H9 (cell line): ENCODE results near the gene CRHR2. TPM values are rescaled to one million over a fixed set of nuclear protein-coding genes. Genes with fewer than 3 reads are reported as not detected.

Experiments
- DNase-seq: peaks from one replicate; pipeline ENCODE4 v3.0.0-alpha.2; 2017
- H2AFZ ChIP-seq: one replicate; pipeline ENCODE4 v1.6.1; 2013; ENCODE audit warnings: mild to moderate bottlenecking, low read length, control low read depth, moderate library complexity
- H2AK5ac ChIP-seq: 2 replicates; pipeline ENCODE4 v1.6.1; 2013; ENCODE audit warnings: low read length, control low read depth, mixed read lengths; ENCODE audit not compliant: insufficient read length
- H2BK120ac ChIP-seq: one replicate; pipeline ENCODE4 v1.6.1; 2013; ENCODE audit warnings: low read depth, mild to moderate bottlenecking, low read length, control low read depth, inconsistent platforms; ENCODE audit not compliant: poor library complexity, severe bottlenecking
- H2BK12ac ChIP-seq: 2 replicates; pipeline ENCODE4 v1.6.1; 2013; ENCODE audit warnings: low read length, control low read depth, mixed read lengths, low read depth; ENCODE audit not compliant: insufficient read length
- H2BK15ac ChIP-seq: 2 replicates; pipeline ENCODE4 v1.6.1; 2013; ENCODE audit warnings: low read depth, low read length, control low read depth
- H2BK20ac ChIP-seq: one replicate; pipeline ENCODE4 v1.6.1; 2013; ENCODE audit warnings: low read depth, mild to moderate bottlenecking, low read length, control low read depth, inconsistent platforms; ENCODE audit not compliant: poor library complexity, severe bottlenecking
- H2BK5ac ChIP-seq: 2 replicates; pipeline ENCODE4 v1.6.1; 2013; ENCODE audit warnings: low read length, control low read depth, mixed read lengths; ENCODE audit not compliant: insufficient read length
- H3K14ac ChIP-seq: 2 replicates; pipeline ENCODE4 v1.6.1; 2013; ENCODE audit warnings: low read length, control low read depth; ENCODE audit not compliant: insufficient read depth
- H3K18ac ChIP-seq: 2 replicates; pipeline ENCODE4 v1.6.1; 2013; ENCODE audit warnings: low read depth, mild to moderate bottlenecking, mixed read lengths, low read length, control low read depth; ENCODE audit not compliant: insufficient read length
- H3K23ac ChIP-seq: 2 replicates; pipeline ENCODE4 v1.6.1; 2013; ENCODE audit warnings: low read length, control low read depth, mixed read lengths, low read depth; ENCODE audit not compliant: insufficient read length
- H3K23me2 ChIP-seq: 2 replicates; pipeline ENCODE4 v1.6.1; 2013; ENCODE audit warnings: low read depth, mild to moderate bottlenecking, mixed read lengths, low read length, control low read depth; ENCODE audit not compliant: insufficient read length, poor library complexity, severe bottlenecking
- H3K27ac ChIP-seq: 2 replicates; pipeline ENCODE4 v1.5.1; 2013; ENCODE audit warnings: low read length, control low read depth, mixed read lengths, low read depth; ENCODE audit not compliant: insufficient read length
- H3K27me3 ChIP-seq: 2 replicates; pipeline ENCODE4 v1.6.1; 2013; ENCODE audit warnings: low read length, control low read depth, inconsistent platforms; ENCODE audit not compliant: insufficient read depth
- H3K4ac ChIP-seq: 2 replicates; pipeline ENCODE4 v1.6.1; 2013; ENCODE audit warnings: low read depth, mild to moderate bottlenecking, control low read depth, inconsistent platforms, low read length, moderate library complexity
- H3K4me1 ChIP-seq: 2 replicates; pipeline ENCODE4 v1.6.1; 2013; ENCODE audit warnings: low read length, control low read depth, inconsistent platforms; ENCODE audit not compliant: insufficient read depth
- H3K4me2 ChIP-seq: 2 replicates; pipeline ENCODE4 v1.6.1; 2013; ENCODE audit warnings: low read length, control low read depth, mixed read lengths; ENCODE audit not compliant: insufficient read length, insufficient read depth
- H3K56ac ChIP-seq: 2 replicates; pipeline ENCODE4 v1.6.1; 2013; ENCODE audit warnings: low read depth, mild to moderate bottlenecking, mixed read lengths, low read length, control low read depth; ENCODE audit not compliant: insufficient read length
- H3K79me1 ChIP-seq: 2 replicates; pipeline ENCODE4 v1.6.1; 2013; ENCODE audit warnings: low read depth, mild to moderate bottlenecking, moderate library complexity, low read length, control low read depth, inconsistent platforms; ENCODE audit not compliant: insufficient read depth, poor library complexity, severe bottlenecking
- H3K79me2 ChIP-seq: 2 replicates; pipeline ENCODE4 v1.6.1; 2013; ENCODE audit warnings: low read length, control low read depth, inconsistent platforms; ENCODE audit not compliant: insufficient read depth
- H3K9ac ChIP-seq: 2 replicates; pipeline ENCODE4 v1.6.1; 2013; ENCODE audit warnings: low read length, control low read depth, mixed read lengths; ENCODE audit not compliant: insufficient read length; ENCODE audit errors: extremely low read depth
- H3K9me3 ChIP-seq: one replicate; pipeline ENCODE4 v1.6.1; 2013; ENCODE audit warnings: low read depth, low read length, inconsistent platforms; ENCODE audit not compliant: control insufficient read depth
- H3T11ph ChIP-seq: one replicate; pipeline ENCODE4 v1.6.1; 2013; ENCODE audit warnings: mild to moderate bottlenecking, low read length, control low read depth, inconsistent platforms
- H4K20me1 ChIP-seq: one replicate; pipeline ENCODE4 v1.6.1; 2013; ENCODE audit not compliant: control insufficient read depth, insufficient read length, insufficient read depth
- H4K5ac ChIP-seq: 2 replicates; pipeline ENCODE4 v1.6.1; 2013; ENCODE audit warnings: low read depth, mild to moderate bottlenecking, mixed read lengths, low read length, control low read depth; ENCODE audit not compliant: insufficient read length
- H4K8ac ChIP-seq: replicated peaks from 2 replicates; pipeline ENCODE4 v1.6.1; 2013; ENCODE audit warnings: low read length, control low read depth, mixed read lengths, low read depth; ENCODE audit not compliant: insufficient read length
- H4K91ac ChIP-seq: 2 replicates; pipeline ENCODE4 v1.6.1; 2013; ENCODE audit warnings: low read depth, mild to moderate bottlenecking, moderate library complexity, mixed read lengths, low read length, control low read depth; ENCODE audit not compliant: insufficient read length
- H3K27ac Mint-ChIP-seq, 3 experiments: 2 replicates in 2 of 3; 3 replicates in 1 of 3; pipeline ENCODE4 v1.8.0; 2020 to 2021; ENCODE audit warnings: mixed read lengths in 3 of 3, mild to moderate bottlenecking in 1 of 3, moderate library complexity in 1 of 3
- H3K27me3 Mint-ChIP-seq: 2 replicates; pipeline ENCODE4 v1.8.0; 2021; ENCODE audit warnings: low read depth, mild to moderate bottlenecking, moderate library complexity, mixed read lengths
- H3K36me3 Mint-ChIP-seq, 3 experiments: 2 replicates in 2 of 3; 3 replicates in 1 of 3; pipeline ENCODE4 v1.8.0; 2020 to 2021; ENCODE audit warnings: low read depth in 3 of 3, mixed read lengths in 3 of 3; ENCODE audit not compliant: insufficient read depth in 1 of 3
- H3K4me1 Mint-ChIP-seq, 2 experiments: 2 replicates each; pipeline ENCODE4 v1.8.0; 2020; ENCODE audit warnings: mixed read lengths in 2 of 2
- H3K4me3 Mint-ChIP-seq, 2 experiments: 2 replicates in 1 of 2; 3 replicates in 1 of 2; pipeline ENCODE4 v1.8.0; 2020 to 2021; ENCODE audit warnings: mild to moderate bottlenecking in 2 of 2, mixed read lengths in 2 of 2, moderate library complexity in 1 of 2
- H3K9me3 Mint-ChIP-seq, 2 experiments: 2 replicates in 1 of 2; 3 replicates in 1 of 2; pipeline ENCODE4 v1.8.0; 2020; ENCODE audit warnings: mild to moderate bottlenecking in 2 of 2, mixed read lengths in 2 of 2, moderate library complexity in 1 of 2
- WGBS: extraction: QIAGEN DNeasy Blood & Tissue Kit; methylation state at CpG from one replicate; pipeline ENCODE4 v1.1.7; 2013; ENCODE audit warnings: missing lambda C conversion rate, low lambda C conversion rate, mixed read lengths; ENCODE audit not compliant: insufficient read length; ENCODE audit errors: extremely low coverage; 5-methylcytosine and 5-hydroxymethylcytosine counted together
- total RNA-seq: library from RNA; stranded (reverse); gene quantifications from 2 replicates; pipeline ENCODE4 v1.2.1, GENCODE V29; 2021
- TF ChIP-seq, protein P1 (sequence below): fragments of 200-600 bp; sonication (generic); conservative IDR thresholded peaks from 3 replicates; pipeline ENCODE4 v1.8.0; 2021; ENCODE audit warnings: antibody characterized with exemption, mild to moderate bottlenecking

The CRHR2 gene
- total RNA-seq, 1 experiment from 2014 or later: 0.07 TPM

DNA sequence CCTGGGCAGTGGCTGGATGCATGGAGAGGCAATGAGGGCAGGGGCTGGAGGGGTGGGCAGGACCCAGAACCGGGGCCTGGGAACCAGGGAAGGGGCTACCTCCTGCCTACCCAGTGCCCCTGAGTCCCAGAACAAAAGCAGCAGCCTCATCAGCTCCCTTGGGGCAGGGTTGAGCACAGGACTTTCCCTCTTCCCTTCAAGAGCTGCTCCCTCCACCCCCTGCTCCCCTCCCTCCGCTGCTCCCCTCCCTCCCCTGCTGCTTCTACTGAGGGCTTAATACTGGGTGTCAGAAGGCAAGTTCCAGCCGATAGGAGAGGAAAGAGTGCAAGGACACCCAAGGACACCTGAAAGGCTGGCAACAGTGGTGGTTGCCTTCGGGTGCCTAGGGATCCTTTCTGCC is 41.5 kb upstream of the CRHR2 start:
- TF ChIP-seq, protein P1, sequence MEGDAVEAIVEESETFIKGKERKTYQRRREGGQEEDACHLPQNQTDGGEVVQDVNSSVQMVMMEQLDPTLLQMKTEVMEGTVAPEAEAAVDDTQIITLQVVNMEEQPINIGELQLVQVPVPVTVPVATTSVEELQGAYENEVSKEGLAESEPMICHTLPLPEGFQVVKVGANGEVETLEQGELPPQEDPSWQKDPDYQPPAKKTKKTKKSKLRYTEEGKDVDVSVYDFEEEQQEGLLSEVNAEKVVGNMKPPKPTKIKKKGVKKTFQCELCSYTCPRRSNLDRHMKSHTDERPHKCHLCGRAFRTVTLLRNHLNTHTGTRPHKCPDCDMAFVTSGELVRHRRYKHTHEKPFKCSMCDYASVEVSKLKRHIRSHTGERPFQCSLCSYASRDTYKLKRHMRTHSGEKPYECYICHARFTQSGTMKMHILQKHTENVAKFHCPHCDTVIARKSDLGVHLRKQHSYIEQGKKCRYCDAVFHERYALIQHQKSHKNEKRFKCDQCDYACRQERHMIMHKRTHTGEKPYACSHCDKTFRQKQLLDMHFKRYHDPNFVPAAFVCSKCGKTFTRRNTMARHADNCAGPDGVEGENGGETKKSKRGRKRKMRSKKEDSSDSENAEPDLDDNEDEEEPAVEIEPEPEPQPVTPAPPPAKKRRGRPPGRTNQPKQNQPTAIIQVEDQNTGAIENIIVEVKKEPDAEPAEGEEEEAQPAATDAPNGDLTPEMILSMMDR: no peak

More for the DNA sequence above, 41.5 kb upstream of the CRHR2 start:
- no peak overlapping the region for H3T11ph ChIP-seq
- H2BK120ac ChIP-seq: no peak overlapping the region
- H3K4ac ChIP-seq: no peak overlapping the region
- WGBS: no CpG with 5 or more reads among the region's 4 CpGs
- H3K79me2 ChIP-seq: no peaks in the 10 kb centered on the region
- H3K79me1 ChIP-seq: no peaks in the 10 kb centered on the region
- no peak overlapping the region for H4K91ac ChIP-seq
- H2BK15ac ChIP-seq: no peak overlapping the region
- DNase-seq: no peak
- H3K23me2 ChIP-seq: no peaks in the 10 kb centered on the region
- H3K4me1 Mint-ChIP-seq: peaks cover 30 to 42% of the 10 kb centered on the region in 2 experiments
- H3K4me3 Mint-ChIP-seq: no peak overlapping the region
- H3K4me2 ChIP-seq: no peak overlapping the region
- no peak overlapping the region for H2BK20ac ChIP-seq
- H3K27ac ChIP-seq: no peak overlapping the region
- peaks cover 15 to 18% of the 10 kb centered on the region in 2 experiments for H3K9me3 Mint-ChIP-seq
- H3K23ac ChIP-seq: no peak overlapping the region
- H3K14ac ChIP-seq: no peak overlapping the region
- H3K9ac ChIP-seq: no peak overlapping the region
- no peak overlapping the region for H2AK5ac ChIP-seq
- H3K4me1 ChIP-seq: peaks cover 12% of the 10 kb centered on the region; the same call in 1 of the 2 replicates
- no peaks in the 10 kb centered on the region for H4K20me1 ChIP-seq
- H3K36me3 Mint-ChIP-seq: peaks cover 6 to 11% (median 9%) of the 10 kb centered on the region in 3 experiments
- H3K27me3 ChIP-seq: no peaks in the 10 kb centered on the region
- H3K27ac Mint-ChIP-seq: no peak overlapping the region
- no peak overlapping the region for H2AFZ ChIP-seq
- no peak overlapping the region for H3K56ac ChIP-seq
- H4K8ac ChIP-seq: no peak overlapping the region
- H2BK5ac ChIP-seq: no peak overlapping the region
- H2BK12ac ChIP-seq: no peak overlapping the region
- H3K18ac ChIP-seq: no peak overlapping the region
- peaks cover 10% of the 10 kb centered on the region for H3K9me3 ChIP-seq
- H3K27me3 Mint-ChIP-seq: peaks cover 15% of the 10 kb centered on the region
- no peak overlapping the region for H4K5ac ChIP-seq
